ENCODE measurements around the gene BAHD1. TPM values are rescaled to one million over a fixed set of nuclear protein-coding genes. Genes with fewer than 3 reads are reported as not detected.

The BAHD1 gene
- polyA plus RNA-seq, 1 of the 3 experiments (the other 2 are of a cell fraction), result 5.5 TPM

- TF ChIP-seq FOSL2 (IDR thresholded peaks at IDR 0.05; ENCODE audit: borderline replicate concordance, low read depth) (no peak), GATA2 (CRISPR knock-in tag; IDR thresholded peaks at IDR 0.05) (no peak)
These were observed 24.7 kb upstream of the BAHD1 start (continued) for GRCh38 chr15:40416056-40416455.

GRCh38 chr15:40418126-40418525 is 22.6 kb upstream of the BAHD1 start:
- H3K4me3 ChIP-seq (ENCODE audit: low read depth in 2 of 2, low read length in 1 of 2), result no peak overlapping the region
- H3K9me3 ChIP-seq, result no peaks in the 10 kb centered on the region
- no peaks in the 10 kb centered on the region for H3K79me2 ChIP-seq (ENCODE audit: insufficient read depth)
- TF ChIP-seq NRF1 (IDR thresholded peaks at IDR 0.05; ENCODE audit: low read depth, low read length), result no peak
- H3F3A ChIP-seq (replicated peaks; ENCODE audit: insufficient read depth), result peaks cover 15% of the 10 kb centered on the region
- no peaks in the 10 kb centered on the region for H3K27me3 ChIP-seq (ENCODE audit: insufficient read depth)
- H3K4me2 ChIP-seq, result no peak overlapping the region
- H3K9me2 ChIP-seq, result no peaks in the 10 kb centered on the region
- CTCF ChIA-PET, result interaction anchor here (0.6 to 16.9 kb wide), 4 partner anchors 17 to 201 kb away, joined by 3 to 299 read pairs (median 4); partner anchors contain the start of gene CCDC9B
- H3K27ac ChIP-seq (ENCODE audit: low read depth in 2 of 2, low read length in 1 of 2), result no peak overlapping the region
- WGBS (ENCODE audit: low lambda C conversion rate), result 99% methylated on average over 10 of the region's 10 CpGs
- H4K20me1 ChIP-seq (ENCODE audit: insufficient read depth), result no peaks in the 10 kb centered on the region
- no peak overlapping the region for H3K9ac ChIP-seq
- H3K36me3 ChIP-seq (replicated peaks in 1 of 2; ENCODE audit: control insufficient read depth in 1 of 2, insufficient read depth in 2 of 2, low read length in 1 of 2), result peaks cover 9 to 26% of the 10 kb centered on the region in 2 experiments
- H3K4me1 ChIP-seq (ENCODE audit: control insufficient read depth in 1 of 2, insufficient read depth in 2 of 2, low read depth in 1 of 2, low read length in 1 of 2), result peaks cover 0 to 20% of the 10 kb centered on the region in 2 experiments; a peak in 1 of 4 replicates
- DNase-seq, result no peak
- POLR2A ChIA-PET, result no interaction called here
- no peak overlapping the region for H2AFZ ChIP-seq (ENCODE audit: low read depth)

DNA sequence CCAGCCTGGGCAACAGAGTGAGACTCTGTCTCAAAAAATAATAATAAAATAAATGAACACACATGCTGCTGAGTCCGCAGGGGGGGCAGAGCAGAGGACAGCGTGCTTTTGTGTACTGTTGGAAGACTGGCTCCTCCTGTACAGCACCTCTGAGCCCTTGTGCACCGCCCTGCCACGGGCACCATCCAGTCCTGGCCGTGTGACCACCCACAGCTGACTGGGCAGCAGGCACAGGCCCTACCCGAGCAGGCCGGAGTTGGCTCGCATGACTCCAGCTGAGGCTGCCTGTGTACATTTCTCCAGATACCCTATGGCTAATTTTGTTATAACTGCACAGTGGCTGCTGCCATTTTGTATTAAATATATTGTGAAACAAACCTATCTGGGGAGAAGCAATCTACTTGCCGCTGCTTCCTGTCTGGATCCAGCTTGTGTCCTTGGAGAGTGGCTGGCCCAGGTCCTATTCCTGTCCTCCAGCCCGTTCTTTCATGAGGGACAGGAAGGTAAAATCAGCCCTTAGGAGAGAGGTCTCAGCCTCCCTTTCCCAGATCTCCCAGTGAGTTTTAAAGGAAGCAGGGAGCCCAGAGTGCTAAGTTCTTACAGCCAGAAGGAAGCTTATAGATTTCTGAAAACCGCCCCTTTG is 20.6 kb upstream of the BAHD1 start:
- no peaks in the 10 kb centered on the region for H3K27me3 ChIP-seq (ENCODE audit: insufficient read depth)
- no peak overlapping the region for H3K9ac ChIP-seq
- peaks cover 0 to 20% of the 10 kb centered on the region in 2 experiments; a peak in 1 of 4 replicates for H3K4me1 ChIP-seq (ENCODE audit: control insufficient read depth in 1 of 2, insufficient read depth in 2 of 2, low read depth in 1 of 2, low read length in 1 of 2)
- CTCF ChIA-PET, result interaction anchor here (1.0 to 16.9 kb wide), 10 partner anchors 11 to 145 kb away, joined by 3 to 299 read pairs (median 10); partner anchors contain the start of genes CCDC9B and INAFM2
- no peaks in the 10 kb centered on the region for H3K9me3 ChIP-seq
- H3K4me2 ChIP-seq, result no peak overlapping the region
- H3K9me2 ChIP-seq, result no peaks in the 10 kb centered on the region
- no peak overlapping the region for H3K4me3 ChIP-seq (ENCODE audit: low read depth in 2 of 2, low read length in 1 of 2)
- H3F3A ChIP-seq (replicated peaks; ENCODE audit: insufficient read depth), result peaks cover 15% of the 10 kb centered on the region
- H3K27ac ChIP-seq (ENCODE audit: low read depth in 2 of 2, low read length in 1 of 2), result peak overlapping the region in 1 of 2 experiments; percentile 44; a peak in 1 of 4 replicates
- H3K79me2 ChIP-seq (ENCODE audit: insufficient read depth), result no peaks in the 10 kb centered on the region
- DNase-seq, result no peak
- whole genome bisulfite sequencing (ENCODE audit: low lambda C conversion rate), result 85% methylated on average over 11 of the region's 11 CpGs
- no peak overlapping the region for H2AFZ ChIP-seq (ENCODE audit: low read depth)
- POLR2A ChIA-PET, result interaction anchor here (0.5 to 1.2 kb wide), 3 partner anchors 14 to 81 kb away, joined by 3 to 4 read pairs (median 3); partner anchors contain the start of gene IVD
- peaks cover 7 to 12% of the 10 kb centered on the region in 2 experiments for H3K36me3 ChIP-seq (replicated peaks in 1 of 2; ENCODE audit: control insufficient read depth in 1 of 2, insufficient read depth in 2 of 2, low read length in 1 of 2)
- no peaks in the 10 kb centered on the region for H4K20me1 ChIP-seq (ENCODE audit: insufficient read depth)
- TF ChIP-seq CTCF (IDR thresholded peaks at IDR 0.05), result no peak
- TF ChIP-seq TCF12 (IDR thresholded peaks at IDR 0.05), result no peak
- TF ChIP-seq POLR2AphosphoS5 (IDR thresholded peaks at IDR 0.05; ENCODE audit: low read depth, low read length), result 0 out of 2 replicates have a peak, but pooled peaks have one; percentile 2
